ENCODE results near the gene RFX5.

The RFX5 gene

DNA sequence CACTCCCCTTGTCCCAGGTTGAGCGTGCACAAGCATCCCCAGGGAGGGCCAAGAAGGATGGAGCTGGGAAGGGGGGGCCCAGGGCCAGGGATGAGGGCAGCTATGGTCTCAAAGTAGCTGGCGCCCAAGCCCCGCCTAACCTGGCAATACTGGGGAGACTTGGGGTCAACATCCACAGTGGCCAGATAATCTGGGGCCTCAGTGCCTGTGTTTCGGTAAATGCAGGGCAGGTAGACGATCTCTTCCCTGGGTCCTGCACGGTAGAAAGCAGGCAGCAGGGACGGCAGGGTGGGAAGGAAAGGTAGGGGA lies 22.2 kb upstream of the RFX5 start:
- H3K36me3 ChIP-seq (replicated peaks; ENCODE audit: low read depth, low read length) = no peaks in the 10 kb centered on the region
- no peak overlapping the region for H2AFZ ChIP-seq (ENCODE audit: low read depth, low read length)
- no peaks in the 10 kb centered on the region for H3K27me3 ChIP-seq (ENCODE audit: low read depth, low read length)
- no peaks in the 10 kb centered on the region for H4K20me1 ChIP-seq (ENCODE audit: insufficient read depth, low read length)
- no peak overlapping the region for H3K4me2 ChIP-seq (ENCODE audit: low read length)
- TF ChIP-seq CTCF (IDR thresholded peaks at IDR 0.05; ENCODE audit: low read depth, low read length) (no peak), EZH2phosphoT487 (IDR thresholded peaks at IDR 0.05; ENCODE audit: low read depth) (no peak)
- H3K9me3 ChIP-seq (ENCODE audit: insufficient read depth, low read length) = no peaks in the 10 kb centered on the region
- H3K9ac ChIP-seq (ENCODE audit: low read length) = no peak overlapping the region
- no peak overlapping the region for H3K27ac ChIP-seq (ENCODE audit: low read length)
- H3K4me3 ChIP-seq (ENCODE audit: low read length) = no peak overlapping the region
- no peaks in the 10 kb centered on the region for H3K79me2 ChIP-seq (ENCODE audit: low read length)
- H3K4me1 ChIP-seq (ENCODE audit: low read length) = peaks cover 12% of the 10 kb centered on the region; the same call in 1 of the 2 replicates

GRCh38 chr1:151368393-151369301 lies 21.6 kb upstream of the RFX5 start:
- Histone ChIP-seq H3K27ac (ENCODE audit: low read length) (no peak overlapping the region), H3K4me3 (ENCODE audit: low read length) (no peak overlapping the region), H3K4me2 (ENCODE audit: low read length) (no peak overlapping the region), H2AFZ (ENCODE audit: low read depth, low read length) (no peak overlapping the region), H4K20me1 (ENCODE audit: insufficient read depth, low read length) (no peaks in the 10 kb centered on the region), H3K4me1 (ENCODE audit: low read length) (peaks cover 6% of the 10 kb centered on the region; the same call in 1 of the 2 replicates), H3K9ac (ENCODE audit: low read length) (no peak overlapping the region), H3K9me3 (ENCODE audit: insufficient read depth, low read length) (no peaks in the 10 kb centered on the region), H3K27me3 (ENCODE audit: low read depth, low read length) (no peaks in the 10 kb centered on the region), H3K36me3 (replicated peaks; ENCODE audit: low read depth, low read length) (no peaks in the 10 kb centered on the region), H3K79me2 (ENCODE audit: low read length) (no peaks in the 10 kb centered on the region)
- no peak for TF ChIP-seq CTCF (IDR thresholded peaks at IDR 0.05; ENCODE audit: low read depth, low read length)
- TF ChIP-seq EZH2phosphoT487 (IDR thresholded peaks at IDR 0.05; ENCODE audit: low read depth) = no peak

DNA sequence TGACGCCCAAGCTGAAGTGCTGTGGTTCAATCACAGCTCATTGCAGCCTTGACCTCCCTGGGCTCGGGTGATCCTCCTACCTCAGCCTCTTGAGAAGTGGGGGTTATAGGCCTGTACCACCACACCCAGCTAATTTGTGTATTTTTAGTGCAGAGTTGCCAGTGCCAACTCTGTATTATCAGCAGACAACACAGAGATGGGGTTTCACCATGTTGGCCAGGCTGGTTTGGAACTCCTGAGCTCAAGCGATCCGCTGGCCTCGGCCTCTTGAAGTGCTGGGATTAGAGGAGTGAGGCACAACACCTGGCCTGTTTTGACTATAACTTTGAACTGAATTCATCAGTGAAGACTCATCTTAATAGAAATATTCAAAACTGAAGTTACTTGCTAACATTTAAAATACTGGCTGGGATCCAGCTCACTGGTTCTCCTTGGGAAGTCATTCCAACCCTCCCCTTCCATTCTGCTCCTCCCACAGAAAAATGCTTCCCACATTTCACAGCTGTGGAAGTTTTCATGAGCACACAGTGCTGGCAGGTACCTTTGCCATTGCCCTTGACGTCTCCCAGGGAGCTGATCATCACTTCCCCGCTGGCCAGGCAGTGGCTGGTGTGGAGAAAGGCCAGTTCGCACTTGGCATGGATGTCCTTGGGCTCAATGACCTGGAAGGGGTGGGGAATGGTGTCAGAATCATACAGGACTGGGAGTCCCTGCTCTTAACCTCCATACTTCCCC lies 20.8 kb upstream of the RFX5 start:
- Histone ChIP-seq H3K9ac (ENCODE audit: low read length) (no peak overlapping the region), H4K20me1 (ENCODE audit: insufficient read depth, low read length) (no peaks in the 10 kb centered on the region), H3K27ac (ENCODE audit: low read length) (no peak overlapping the region), H3K79me2 (ENCODE audit: low read length) (no peaks in the 10 kb centered on the region), H3K27me3 (ENCODE audit: low read depth, low read length) (no peaks in the 10 kb centered on the region), H3K36me3 (replicated peaks; ENCODE audit: low read depth, low read length) (peaks cover under 1% of the 10 kb centered on the region), H3K4me2 (ENCODE audit: low read length) (no peak overlapping the region), H3K4me1 (ENCODE audit: low read length) (peaks cover 6% of the 10 kb centered on the region; the same call in 1 of the 2 replicates), H2AFZ (ENCODE audit: low read depth, low read length) (no peak overlapping the region), H3K4me3 (ENCODE audit: low read length) (no peak overlapping the region), H3K9me3 (ENCODE audit: insufficient read depth, low read length) (peaks cover 2% of the 10 kb centered on the region; the same call in 1 of the 2 replicates)
- no peak for TF ChIP-seq CTCF (IDR thresholded peaks at IDR 0.05; ENCODE audit: low read depth, low read length)
- TF ChIP-seq EZH2phosphoT487 (IDR thresholded peaks at IDR 0.05; ENCODE audit: low read depth) = no peak

GRCh38 chr1:151364996-151365395 lies 17.9 kb upstream of the RFX5 start:
- H3K27me3 ChIP-seq (ENCODE audit: low read depth, low read length) = no peaks in the 10 kb centered on the region
- H3K9ac ChIP-seq (ENCODE audit: low read length) = no peak overlapping the region
- no peak overlapping the region for H3K27ac ChIP-seq (ENCODE audit: low read length)
- H4K20me1 ChIP-seq (ENCODE audit: insufficient read depth, low read length) = no peaks in the 10 kb centered on the region
- peaks cover 12% of the 10 kb centered on the region; the same call in 1 of the 2 replicates for H3K9me3 ChIP-seq (ENCODE audit: insufficient read depth, low read length)
- no peak overlapping the region for H3K4me2 ChIP-seq (ENCODE audit: low read length)
- H3K4me1 ChIP-seq (ENCODE audit: low read length) = peaks cover under 1% of the 10 kb centered on the region; the same call in 1 of the 2 replicates
- H2AFZ ChIP-seq (ENCODE audit: low read depth, low read length) = no peak overlapping the region
- no peaks in the 10 kb centered on the region for H3K79me2 ChIP-seq (ENCODE audit: low read length)
- H3K36me3 ChIP-seq (replicated peaks; ENCODE audit: low read depth, low read length) = peaks cover 5% of the 10 kb centered on the region
- H3K4me3 ChIP-seq (ENCODE audit: low read length) = no peak overlapping the region
- TF ChIP-seq EZH2phosphoT487 (IDR thresholded peaks at IDR 0.05; ENCODE audit: low read depth) (no peak), CTCF (IDR thresholded peaks at IDR 0.05; ENCODE audit: low read depth, low read length) (no peak)
